ENCODE data around the gene ITK.

Gene ITK

DNA sequence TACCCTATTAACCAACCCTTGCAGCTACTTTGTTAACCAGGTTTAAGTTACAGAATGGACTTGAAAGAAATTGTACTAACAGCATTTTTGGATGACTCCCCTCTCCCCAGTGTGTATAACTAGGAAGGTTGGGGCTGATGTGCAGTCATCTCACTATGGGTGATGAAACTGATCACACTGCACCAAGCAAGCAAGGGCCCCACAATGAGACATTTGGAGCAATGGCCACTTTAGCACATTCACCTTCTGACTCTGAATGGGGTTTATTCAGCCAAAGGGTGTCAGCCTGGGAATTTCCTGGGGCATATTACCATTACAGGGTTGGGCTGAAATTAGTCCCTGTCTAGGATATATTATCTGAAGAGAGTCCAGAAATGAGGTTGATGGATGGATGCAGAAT, 66.6 kb downstream of the ITK start:
- H3K4me3 ChIP-seq (ENCODE audit: low read length, poor library complexity, severe bottlenecking): no peak overlapping the region
- TF ChIP-seq, protein P1, sequence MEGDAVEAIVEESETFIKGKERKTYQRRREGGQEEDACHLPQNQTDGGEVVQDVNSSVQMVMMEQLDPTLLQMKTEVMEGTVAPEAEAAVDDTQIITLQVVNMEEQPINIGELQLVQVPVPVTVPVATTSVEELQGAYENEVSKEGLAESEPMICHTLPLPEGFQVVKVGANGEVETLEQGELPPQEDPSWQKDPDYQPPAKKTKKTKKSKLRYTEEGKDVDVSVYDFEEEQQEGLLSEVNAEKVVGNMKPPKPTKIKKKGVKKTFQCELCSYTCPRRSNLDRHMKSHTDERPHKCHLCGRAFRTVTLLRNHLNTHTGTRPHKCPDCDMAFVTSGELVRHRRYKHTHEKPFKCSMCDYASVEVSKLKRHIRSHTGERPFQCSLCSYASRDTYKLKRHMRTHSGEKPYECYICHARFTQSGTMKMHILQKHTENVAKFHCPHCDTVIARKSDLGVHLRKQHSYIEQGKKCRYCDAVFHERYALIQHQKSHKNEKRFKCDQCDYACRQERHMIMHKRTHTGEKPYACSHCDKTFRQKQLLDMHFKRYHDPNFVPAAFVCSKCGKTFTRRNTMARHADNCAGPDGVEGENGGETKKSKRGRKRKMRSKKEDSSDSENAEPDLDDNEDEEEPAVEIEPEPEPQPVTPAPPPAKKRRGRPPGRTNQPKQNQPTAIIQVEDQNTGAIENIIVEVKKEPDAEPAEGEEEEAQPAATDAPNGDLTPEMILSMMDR (conservative IDR thresholded peaks at IDR 0.05; ENCODE audit: low read length): no peak
- no peak for TF ChIP-seq EZH2phosphoT487 (IDR thresholded peaks at IDR 0.05; ENCODE audit: borderline replicate concordance)
- H4K20me1 ChIP-seq (ENCODE audit: insufficient read depth, low read length, poor library complexity, severe bottlenecking): no peaks in the 10 kb centered on the region
- H3K4me1 ChIP-seq (ENCODE audit: insufficient read depth, low read length, poor library complexity, severe bottlenecking): no peaks in the 10 kb centered on the region
- no peak overlapping the region for H3K4me2 ChIP-seq (ENCODE audit: low read depth, low read length, poor library complexity, severe bottlenecking)
- no peaks in the 10 kb centered on the region for H3K79me2 ChIP-seq (ENCODE audit: insufficient read depth, low read length)
- H2AFZ ChIP-seq (ENCODE audit: low read length): no peak overlapping the region
- H3K27me3 ChIP-seq (ENCODE audit: insufficient read depth, low read length, poor library complexity, severe bottlenecking): no peaks in the 10 kb centered on the region
- H3K9me2 ChIP-seq (replicated peaks; ENCODE audit: low read depth, low read length): no peaks in the 10 kb centered on the region
- peaks cover 88% of the 10 kb centered on the region for H3K36me3 ChIP-seq (ENCODE audit: insufficient read depth, low read length)
- no peaks in the 10 kb centered on the region for H3F3A ChIP-seq (ENCODE audit: low read depth)
- H3K9me3 ChIP-seq (ENCODE audit: insufficient read depth, low read depth, low read length): no peaks in the 10 kb centered on the region
- H3K9ac ChIP-seq (ENCODE audit: low read depth, low read length, poor library complexity, severe bottlenecking): no peak overlapping the region

DNA sequence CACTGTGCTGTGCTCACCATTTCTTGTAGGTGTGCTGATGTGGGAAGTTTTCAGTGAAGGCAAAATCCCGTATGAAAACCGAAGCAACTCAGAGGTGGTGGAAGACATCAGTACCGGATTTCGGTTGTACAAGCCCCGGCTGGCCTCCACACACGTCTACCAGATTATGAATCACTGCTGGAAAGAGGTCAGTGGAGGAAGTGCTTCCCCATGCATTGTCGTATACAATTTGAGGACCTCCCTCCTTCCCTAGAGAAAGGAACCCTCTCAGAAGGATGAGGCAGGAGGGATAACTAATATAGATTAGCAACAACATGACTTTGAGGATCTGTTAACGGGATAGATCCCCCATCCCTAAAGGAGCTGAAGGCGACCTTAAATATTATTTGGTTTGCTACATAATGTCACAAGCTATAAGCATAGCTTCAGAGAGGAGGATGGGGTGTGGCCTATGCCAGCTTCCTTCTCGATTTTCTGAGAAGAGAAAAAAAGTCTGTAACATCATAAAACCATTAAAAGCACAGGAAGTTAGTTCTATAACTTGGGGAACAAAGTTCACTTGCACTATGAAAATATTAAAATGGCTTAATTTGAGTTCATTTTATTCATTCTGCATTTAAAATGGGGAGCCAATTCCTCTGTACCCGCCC, 68.3 kb downstream of the ITK start:
- Histone ChIP-seq H4K20me1 (ENCODE audit: insufficient read depth, low read length, poor library complexity, severe bottlenecking) (no peaks in the 10 kb centered on the region), H3K9ac (ENCODE audit: low read depth, low read length, poor library complexity, severe bottlenecking) (no peak overlapping the region), H3K4me2 (ENCODE audit: low read depth, low read length, poor library complexity, severe bottlenecking) (no peak overlapping the region), H3K79me2 (ENCODE audit: insufficient read depth, low read length) (no peaks in the 10 kb centered on the region), H3K9me3 (ENCODE audit: insufficient read depth, low read depth, low read length) (no peaks in the 10 kb centered on the region), H2AFZ (ENCODE audit: low read length) (no peak overlapping the region), H3K4me3 (ENCODE audit: low read length, poor library complexity, severe bottlenecking) (no peak overlapping the region), H3K9me2 (replicated peaks; ENCODE audit: low read depth, low read length) (no peaks in the 10 kb centered on the region), H3K4me1 (ENCODE audit: insufficient read depth, low read length, poor library complexity, severe bottlenecking) (peaks cover 5% of the 10 kb centered on the region), H3F3A (ENCODE audit: low read depth) (peaks cover 3% of the 10 kb centered on the region; the same call in 1 of the 2 replicates), H3K27me3 (ENCODE audit: insufficient read depth, low read length, poor library complexity, severe bottlenecking) (no peaks in the 10 kb centered on the region), H3K36me3 (ENCODE audit: insufficient read depth, low read length) (peaks cover 89% of the 10 kb centered on the region)
- TF ChIP-seq EZH2phosphoT487 (IDR thresholded peaks at IDR 0.05; ENCODE audit: borderline replicate concordance): no peak
- TF ChIP-seq, protein P1 (conservative IDR thresholded peaks at IDR 0.05; ENCODE audit: low read length): no peak

DNA sequence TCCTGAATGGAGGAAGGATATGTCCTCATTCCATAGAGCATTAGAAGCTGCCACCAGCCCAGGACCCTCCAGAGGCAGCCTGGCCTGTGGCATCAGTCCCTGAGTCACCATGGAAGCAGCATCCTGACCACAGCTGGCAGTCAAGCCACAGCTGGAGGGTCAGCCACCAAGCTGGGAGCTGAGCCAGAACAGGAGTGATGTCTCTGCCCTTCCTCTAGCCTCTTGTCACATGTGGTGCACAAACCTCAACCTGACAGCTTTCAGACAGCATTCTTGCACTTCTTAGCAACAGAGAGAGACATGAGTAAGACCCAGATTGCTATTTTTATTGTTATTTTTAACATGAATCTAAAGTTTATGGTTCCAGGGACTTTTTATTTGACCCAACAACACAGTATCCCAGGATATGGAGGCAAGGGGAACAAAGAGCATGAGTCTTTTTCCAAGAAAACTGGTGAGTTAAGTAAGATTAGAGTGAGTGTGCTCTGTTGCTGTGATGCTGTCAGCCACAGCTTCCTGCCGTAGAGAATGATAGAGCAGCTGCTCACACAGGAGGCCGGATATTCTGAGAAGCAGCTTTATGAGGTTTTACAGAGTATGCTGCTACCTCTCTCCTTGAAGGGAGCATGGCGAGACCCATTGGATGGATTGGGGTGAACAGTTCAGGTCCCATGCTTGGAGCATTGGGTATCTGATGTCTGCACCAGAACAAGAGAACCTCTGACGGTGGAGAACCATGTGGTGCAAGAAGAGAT, 72.2 kb downstream of the ITK start:
- H3K4me1 ChIP-seq (ENCODE audit: insufficient read depth, low read length, poor library complexity, severe bottlenecking): peaks cover 5% of the 10 kb centered on the region
- peaks cover 62% of the 10 kb centered on the region for H3K36me3 ChIP-seq (ENCODE audit: insufficient read depth, low read length)
- no peaks in the 10 kb centered on the region for H4K20me1 ChIP-seq (ENCODE audit: insufficient read depth, low read length, poor library complexity, severe bottlenecking)
- H3F3A ChIP-seq (ENCODE audit: low read depth): peaks cover 3% of the 10 kb centered on the region; the same call in 1 of the 2 replicates
- H3K4me3 ChIP-seq (ENCODE audit: low read length, poor library complexity, severe bottlenecking): no peak overlapping the region
- H3K9me2 ChIP-seq (replicated peaks; ENCODE audit: low read depth, low read length): no peaks in the 10 kb centered on the region
- H2AFZ ChIP-seq (ENCODE audit: low read length): no peak overlapping the region
- H3K4me2 ChIP-seq (ENCODE audit: low read depth, low read length, poor library complexity, severe bottlenecking): no peak overlapping the region
- H3K9ac ChIP-seq (ENCODE audit: low read depth, low read length, poor library complexity, severe bottlenecking): no peak overlapping the region
- TF ChIP-seq, protein P1 (conservative IDR thresholded peaks at IDR 0.05; ENCODE audit: low read length): no peak
- TF ChIP-seq EZH2phosphoT487 (IDR thresholded peaks at IDR 0.05; ENCODE audit: borderline replicate concordance): no peak
- H3K79me2 ChIP-seq (ENCODE audit: insufficient read depth, low read length): no peaks in the 10 kb centered on the region
- H3K27me3 ChIP-seq (ENCODE audit: insufficient read depth, low read length, poor library complexity, severe bottlenecking): no peaks in the 10 kb centered on the region
- H3K9me3 ChIP-seq (ENCODE audit: insufficient read depth, low read depth, low read length): no peaks in the 10 kb centered on the region

Measured in Loucy (cell line).